Activated T-cell treated with anti-CD3 and anti-CD28 coated beads, Interleukin-2, amount 50 U/mL, for 72 hours (primary cell): ENCODE results near the gene FBXL14. TPM values are rescaled to one million over a fixed set of nuclear protein-coding genes. Genes with fewer than 3 reads are reported as not detected.
A peak's percentile ranks its signal among the peaks of the same experiment; 100 is the strongest.

Source experiments
- ATAC-seq, 2 donors: fragments of 150-1000 bp; cut with Tn5 transposase; replicated peaks in 1 of 2; 2 replicates each; pipeline ENCODE4 v1.10.0; 2021; ENCODE audit warnings: moderate library complexity in 2 of 2, mild to moderate bottlenecking in 1 of 2
- DNase-seq, 2 donors: peaks; one replicate each; pipeline ENCODE4 v3.0.0; 2021 to 2022; ENCODE audit warnings: mixed read lengths in 1 of 2
- H3K27ac Mint-ChIP-seq: one replicate; pipeline ENCODE4 v1.8.0; 2022; ENCODE audit warnings: mild to moderate bottlenecking, moderate library complexity, mixed read lengths
- H3K27me3 Mint-ChIP-seq: one replicate; pipeline ENCODE4 v1.8.0; 2022; ENCODE audit warnings: low read depth, mixed read lengths
- H3K36me3 Mint-ChIP-seq, 2 donors: one replicate each; pipeline ENCODE4 v1.8.0; 2022; ENCODE audit warnings: mixed read lengths in 2 of 2, mild to moderate bottlenecking in 1 of 2; ENCODE audit not compliant: insufficient read depth in 2 of 2
- H3K4me1 Mint-ChIP-seq: one replicate; pipeline ENCODE4 v1.8.0; 2022; ENCODE audit warnings: low read depth, mixed read lengths
- H3K4me3 Mint-ChIP-seq, 2 donors: one replicate each; pipeline ENCODE4 v1.8.0; 2022; ENCODE audit warnings: mild to moderate bottlenecking in 2 of 2, mixed read lengths in 2 of 2, moderate library complexity in 2 of 2
- H3K9me3 Mint-ChIP-seq, 2 donors: one replicate each; pipeline ENCODE4 v1.8.0; 2022; ENCODE audit warnings: mixed read lengths in 2 of 2
- total RNA-seq, 2 donors: library from RNA; stranded (reverse); gene quantifications; one replicate each; pipeline ENCODE4 v1.2.3, GENCODE V29; 2022

The FBXL14 gene, protein sequence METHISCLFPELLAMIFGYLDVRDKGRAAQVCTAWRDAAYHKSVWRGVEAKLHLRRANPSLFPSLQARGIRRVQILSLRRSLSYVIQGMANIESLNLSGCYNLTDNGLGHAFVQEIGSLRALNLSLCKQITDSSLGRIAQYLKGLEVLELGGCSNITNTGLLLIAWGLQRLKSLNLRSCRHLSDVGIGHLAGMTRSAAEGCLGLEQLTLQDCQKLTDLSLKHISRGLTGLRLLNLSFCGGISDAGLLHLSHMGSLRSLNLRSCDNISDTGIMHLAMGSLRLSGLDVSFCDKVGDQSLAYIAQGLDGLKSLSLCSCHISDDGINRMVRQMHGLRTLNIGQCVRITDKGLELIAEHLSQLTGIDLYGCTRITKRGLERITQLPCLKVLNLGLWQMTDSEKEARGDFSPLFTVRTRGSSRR
- total RNA-seq = 10 to 100 TPM; 18.1 to 19.9 TPM

GRCh38 chr12:1594261-1595025, at the start of gene FBXL14:
TSS of gene FBXL14 (minus strand) at chr12:1594581. CDS start at chr12:1594066, 515 bp downstream.
- Mint-ChIP-seq H3K4me3 (peak within 1 kb of the TSS; percentile 84 to 95), H3K4me1 (peaks cover 47% of the 10 kb centered on the region), H3K9me3 (no peaks in the 10 kb centered on the region), H3K27ac (peak within 1 kb of the TSS; percentile 89), H3K36me3 (peaks cover 4 to 9% of the 10 kb centered on the region in 2 donors), H3K27me3 (no peaks in the 10 kb centered on the region)
- ATAC-seq (peak; percentile 70 to 75), DNase-seq (peak; percentile 92)

DNA sequence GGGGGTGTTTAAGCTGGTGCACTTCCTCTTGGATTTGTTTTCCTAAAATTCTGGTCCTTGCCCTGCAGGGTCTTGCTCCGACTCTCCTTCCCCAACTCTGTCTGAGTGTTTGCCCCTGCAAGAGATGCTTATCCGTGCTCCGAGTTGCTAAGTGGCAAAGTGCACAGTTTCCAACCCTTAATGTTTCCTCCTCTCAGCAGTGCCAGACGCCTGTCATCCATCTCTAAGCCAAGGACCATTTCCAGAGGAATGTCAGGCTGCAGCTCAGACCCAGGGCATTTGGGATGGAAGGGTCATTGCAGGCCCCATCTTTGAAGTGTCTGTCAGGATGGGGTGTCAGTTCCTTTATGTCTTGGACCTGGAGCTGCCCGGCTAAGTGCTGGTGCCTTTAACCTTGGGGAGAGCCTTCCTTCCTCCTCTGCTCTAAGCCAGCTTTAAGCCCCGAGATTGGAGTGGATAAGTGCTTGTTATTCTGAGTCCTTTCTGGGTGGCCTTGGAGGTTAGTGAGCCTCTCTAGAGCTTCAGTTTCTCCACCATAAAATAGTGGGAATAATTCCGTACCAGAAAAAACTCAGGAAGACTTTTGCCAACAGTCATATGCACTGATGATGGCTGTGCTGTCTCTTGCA, 49.6 kb upstream of the FBXL14 start:
- H3K4me1 Mint-ChIP-seq = no peaks in the 10 kb centered on the region
- DNase-seq = no peak
- no peaks in the 10 kb centered on the region for H3K9me3 Mint-ChIP-seq
- no peak overlapping the region for H3K27ac Mint-ChIP-seq
- ATAC-seq = no peak
- H3K4me3 Mint-ChIP-seq = no peak overlapping the region
- no peaks in the 10 kb centered on the region for H3K36me3 Mint-ChIP-seq
- H3K27me3 Mint-ChIP-seq = peaks cover 9% of the 10 kb centered on the region

DNA sequence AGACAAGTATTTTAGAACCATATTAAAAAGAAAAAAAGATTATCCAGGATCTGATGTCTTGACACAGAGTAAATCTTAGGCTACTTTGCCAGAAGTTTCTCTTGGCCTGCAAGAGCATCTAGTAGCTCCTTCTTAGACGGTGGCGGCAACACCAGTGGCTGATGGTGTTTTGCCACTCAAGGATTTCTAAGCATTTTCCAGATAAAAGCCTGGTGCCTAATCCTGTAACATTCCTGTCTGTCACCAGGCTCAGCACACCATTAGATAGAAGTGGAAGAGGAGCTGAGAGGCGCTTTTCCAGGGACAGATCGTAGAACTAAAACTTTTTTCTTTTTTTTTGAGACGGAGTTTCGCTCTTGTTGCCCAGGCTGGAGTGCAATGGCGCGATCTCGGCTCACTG, 48.7 kb upstream of the FBXL14 start:
- no peaks in the 10 kb centered on the region for H3K9me3 Mint-ChIP-seq
- H3K36me3 Mint-ChIP-seq = no peaks in the 10 kb centered on the region
- DNase-seq (no peak), ATAC-seq (no peak)
- no peak overlapping the region for H3K4me3 Mint-ChIP-seq
- H3K4me1 Mint-ChIP-seq = no peaks in the 10 kb centered on the region
- peaks cover 1% of the 10 kb centered on the region for H3K27me3 Mint-ChIP-seq
- no peak overlapping the region for H3K27ac Mint-ChIP-seq

DNA sequence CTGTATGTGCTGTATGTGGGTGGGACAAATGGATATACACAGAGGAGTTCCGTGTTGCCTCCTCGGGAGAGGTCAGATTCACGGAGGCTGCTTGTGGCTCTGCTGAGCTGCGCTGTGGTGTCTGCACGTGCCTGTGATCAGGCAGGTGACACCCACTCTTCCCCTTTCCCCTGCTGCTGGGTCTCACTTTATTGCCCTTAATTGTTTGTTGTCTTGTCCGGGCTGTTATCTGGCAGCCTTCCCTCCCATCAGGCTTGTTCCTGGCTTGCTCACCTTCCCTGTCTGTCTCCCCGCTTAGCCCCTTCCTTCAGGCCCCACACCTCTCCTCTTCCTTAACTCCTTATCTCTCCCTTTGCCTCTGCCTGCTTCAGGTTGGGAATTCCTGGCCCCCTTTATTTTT, 48.1 kb upstream of the FBXL14 start:
- ATAC-seq (no peak), DNase-seq (no peak)
- Mint-ChIP-seq H3K9me3 (no peaks in the 10 kb centered on the region), H3K27ac (no peak overlapping the region), H3K36me3 (no peaks in the 10 kb centered on the region), H3K4me3 (no peak overlapping the region), H3K4me1 (no peaks in the 10 kb centered on the region), H3K27me3 (no peaks in the 10 kb centered on the region)

DNA sequence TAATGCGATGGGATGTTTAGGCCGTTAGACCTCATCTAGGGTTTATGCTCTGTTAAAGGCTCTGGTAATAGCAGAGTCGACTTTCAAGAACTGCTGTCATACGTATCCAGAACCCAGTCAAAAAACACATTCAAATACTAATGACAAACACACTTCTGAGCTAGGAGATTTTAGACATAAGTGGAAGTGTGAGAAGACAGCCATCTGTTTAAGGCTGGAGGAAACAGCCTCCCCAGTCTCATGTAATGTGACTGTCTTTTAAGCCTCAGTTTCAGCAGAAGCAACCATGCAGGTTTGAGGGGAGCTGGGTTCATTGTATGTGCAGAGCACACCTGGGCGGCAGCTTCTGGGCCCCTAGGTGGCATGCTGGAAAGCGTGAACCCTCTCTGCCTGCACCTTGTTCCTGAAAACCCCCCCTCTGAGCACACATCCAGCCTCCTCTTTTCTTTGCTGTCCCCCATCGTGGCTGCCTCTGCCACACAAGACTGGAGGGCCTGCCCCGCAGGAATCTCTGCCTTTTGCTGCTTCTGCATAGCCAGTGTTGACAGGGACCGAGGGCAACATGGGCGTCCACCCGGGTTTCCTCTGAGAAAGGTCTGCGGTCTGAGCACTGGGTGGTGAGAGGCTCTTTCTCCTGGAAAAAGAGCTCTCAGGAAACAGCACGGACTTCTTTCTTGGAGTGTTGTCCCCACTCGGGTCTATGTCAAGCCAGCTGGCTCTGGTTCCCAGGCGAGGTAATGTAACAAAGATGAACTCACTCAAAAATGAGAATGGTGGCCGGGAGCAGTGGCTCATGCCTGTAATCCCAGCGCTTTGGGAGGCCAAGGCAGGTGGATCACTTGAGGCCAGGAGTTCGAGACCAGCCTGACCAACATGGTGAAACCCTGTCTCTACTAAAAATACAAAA, 46.2 kb upstream of the FBXL14 start:
- no peak overlapping the region for H3K27ac Mint-ChIP-seq
- no peak for ATAC-seq

GRCh38 chr12:1639538-1639937, 45.2 kb upstream of the FBXL14 start:
- Mint-ChIP-seq H3K9me3 (no peaks in the 10 kb centered on the region), H3K36me3 (no peaks in the 10 kb centered on the region), H3K27ac (no peak overlapping the region), H3K27me3 (peaks cover 7% of the 10 kb centered on the region), H3K4me1 (no peaks in the 10 kb centered on the region), H3K4me3 (no peak overlapping the region)
- DNase-seq (no peak), ATAC-seq (no peak)

More for the DNA sequence above, 46.2 kb upstream of the FBXL14 start:
- no peaks in the 10 kb centered on the region for H3K4me1 Mint-ChIP-seq
- H3K9me3 Mint-ChIP-seq = no peaks in the 10 kb centered on the region
- no peak overlapping the region for H3K4me3 Mint-ChIP-seq
- H3K36me3 Mint-ChIP-seq = no peaks in the 10 kb centered on the region
- H3K27me3 Mint-ChIP-seq = no peaks in the 10 kb centered on the region
- DNase-seq = no peak

GRCh38 chr12:1638203-1638602, 43.8 kb upstream of the FBXL14 start:
- H3K27ac Mint-ChIP-seq = no peak overlapping the region
- H3K4me1 Mint-ChIP-seq = no peaks in the 10 kb centered on the region
- ATAC-seq = no peak

DNA sequence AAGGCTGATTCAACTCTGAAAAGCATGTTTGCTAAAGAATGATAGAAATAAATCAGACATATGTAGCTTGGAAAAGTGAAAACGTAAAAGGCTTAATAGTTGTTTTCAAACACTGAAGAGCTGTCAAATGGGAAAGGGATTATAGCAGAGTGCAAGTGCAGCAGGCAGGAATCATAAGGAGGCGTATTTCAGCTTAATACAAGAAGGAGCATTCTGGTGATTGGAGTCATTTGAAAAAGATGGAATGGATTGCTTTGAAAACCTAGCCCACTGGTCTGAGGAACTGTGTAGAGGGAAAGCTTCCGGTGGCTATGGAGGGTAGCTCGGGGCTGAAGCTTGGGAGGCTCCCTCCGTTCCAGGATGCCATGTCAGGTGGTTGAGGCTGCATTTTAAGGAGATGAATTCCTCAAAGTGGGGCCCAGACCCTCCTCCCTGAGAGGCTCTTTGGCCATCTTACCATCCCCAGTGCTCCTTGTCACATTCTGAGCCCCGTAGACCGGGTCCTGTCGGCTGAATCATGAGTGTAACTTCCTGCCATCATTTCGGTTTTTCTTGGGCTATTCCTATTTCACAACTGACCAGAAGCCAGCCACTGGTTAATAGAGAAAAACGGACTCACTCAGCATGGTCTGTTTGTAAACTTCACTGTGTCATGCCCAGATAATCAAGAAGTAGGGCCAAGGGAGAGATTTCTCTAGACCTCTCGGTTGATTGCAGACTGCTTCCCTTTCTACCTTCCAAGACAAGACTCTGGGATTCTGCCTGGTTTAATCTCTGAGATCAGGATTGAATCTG, 41.1 kb upstream of the FBXL14 start:
- no peaks in the 10 kb centered on the region for H3K36me3 Mint-ChIP-seq
- H3K4me3 Mint-ChIP-seq = no peak overlapping the region
- peaks cover 7% of the 10 kb centered on the region for H3K4me1 Mint-ChIP-seq
- H3K27ac Mint-ChIP-seq = no peak overlapping the region
- ATAC-seq (no peak), DNase-seq (no peak)
- H3K9me3 Mint-ChIP-seq = no peaks in the 10 kb centered on the region
- peaks cover 46% of the 10 kb centered on the region for H3K27me3 Mint-ChIP-seq

More at GRCh38 chr12:1638203-1638602, 43.8 kb upstream of the FBXL14 start:
- no peaks in the 10 kb centered on the region for H3K36me3 Mint-ChIP-seq
- no peak for DNase-seq
- peaks cover 19% of the 10 kb centered on the region for H3K27me3 Mint-ChIP-seq
- H3K9me3 Mint-ChIP-seq = no peaks in the 10 kb centered on the region
- H3K4me3 Mint-ChIP-seq = no peak overlapping the region

GRCh38 chr12:1634590-1635191, 40.3 kb upstream of the FBXL14 start:
- Mint-ChIP-seq H3K4me3 (no peak overlapping the region), H3K36me3 (no peaks in the 10 kb centered on the region), H3K4me1 (peaks cover 11% of the 10 kb centered on the region), H3K27me3 (peaks cover 51% of the 10 kb centered on the region), H3K9me3 (no peaks in the 10 kb centered on the region), H3K27ac (no peak overlapping the region)
- ATAC-seq = peak; percentile 52 to 56
- DNase-seq = peak; percentile 68 to 69

DNA sequence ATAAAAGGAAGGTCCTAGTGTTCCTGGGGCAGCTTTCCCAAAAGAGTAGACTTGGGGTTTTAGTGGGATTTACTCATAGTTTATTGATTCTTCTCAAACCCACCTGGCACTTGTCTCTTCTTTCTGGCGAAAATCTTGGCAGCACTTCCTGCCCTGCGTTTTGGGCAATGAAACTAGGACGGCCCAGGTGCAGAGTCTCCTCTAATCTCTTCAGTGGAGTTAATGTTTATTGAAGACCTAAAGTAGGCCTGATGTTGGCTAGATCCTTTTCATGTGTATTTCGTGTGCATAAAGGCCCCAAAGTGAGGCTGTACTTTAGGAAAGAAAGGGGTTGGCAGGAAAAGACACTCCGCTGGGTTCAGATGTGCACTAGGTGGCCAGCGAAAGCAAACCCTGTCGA, 39.8 kb upstream of the FBXL14 start:
- Mint-ChIP-seq H3K4me3 (no peak overlapping the region), H3K4me1 (peaks cover 16% of the 10 kb centered on the region), H3K36me3 (no peaks in the 10 kb centered on the region), H3K27ac (no peak overlapping the region), H3K27me3 (peaks cover 56% of the 10 kb centered on the region), H3K9me3 (no peaks in the 10 kb centered on the region)
- ATAC-seq (no peak), DNase-seq (no peak)

- H3K36me3 Mint-ChIP-seq = no peaks in the 10 kb centered on the region
- H3K4me1 Mint-ChIP-seq = peaks cover 19% of the 10 kb centered on the region
- H3K27me3 Mint-ChIP-seq = peaks cover 63% of the 10 kb centered on the region
- no peak for ATAC-seq
- no peak overlapping the region for H3K4me3 Mint-ChIP-seq
- H3K9me3 Mint-ChIP-seq = no peaks in the 10 kb centered on the region
- DNase-seq = no peak
- H3K27ac Mint-ChIP-seq = no peak overlapping the region
Measured at GRCh38 chr12:1633459-1633858, 39.1 kb upstream of the FBXL14 start.
